Liver (tissue), 9 donors: ENCODE results near the gene GLT8D2. TPM values are rescaled to one million over a fixed set of nuclear protein-coding genes. Genes with fewer than 3 reads are reported as not detected.

Experiments
- DNase-seq: peaks from one replicate; pipeline ENCODE4 v3.0.0-alpha.2; 2017; ENCODE audit warnings: low spot score
- H3K27ac ChIP-seq, 2 donors: one replicate each; pipeline ENCODE4 v1.7.0; 2013; ENCODE audit warnings: inconsistent platforms in 2 of 2, low read length in 2 of 2, control low read depth in 1 of 2, low read depth in 1 of 2, mild to moderate bottlenecking in 1 of 2
- H3K27me3 ChIP-seq, 4 donors: one replicate each; pipeline versions ENCODE4 v1.6.1 to v1.7.0; 2013; ENCODE audit warnings: low read length in 3 of 4, inconsistent platforms in 1 of 4, mild to moderate bottlenecking in 1 of 4, moderate library complexity in 1 of 4; ENCODE audit not compliant: control insufficient read depth in 4 of 4, insufficient read depth in 4 of 4
- H3K36me3 ChIP-seq, 4 donors: one replicate each; pipeline versions ENCODE4 v1.6.1 to v1.7.0; 2013; ENCODE audit warnings: low read length in 3 of 4, mild to moderate bottlenecking in 3 of 4, low read depth in 1 of 4, moderate library complexity in 1 of 4; ENCODE audit not compliant: control insufficient read depth in 4 of 4, insufficient read depth in 3 of 4
- H3K4me1 ChIP-seq, 4 donors: one replicate each; pipeline versions ENCODE4 v1.6.1 to v1.7.0; 2013; ENCODE audit warnings: low read length in 3 of 4, mild to moderate bottlenecking in 3 of 4, moderate library complexity in 1 of 4; ENCODE audit not compliant: control insufficient read depth in 4 of 4, insufficient read depth in 4 of 4
- H3K4me3 ChIP-seq, 3 donors: one replicate each; pipeline versions ENCODE4 v1.6.1 to v1.7.0; 2013; ENCODE audit warnings: low read length in 3 of 3, control low read depth in 1 of 3, low read depth in 1 of 3, mild to moderate bottlenecking in 1 of 3
- H3K9ac ChIP-seq, 2 donors: one replicate each; pipeline ENCODE4 v1.7.0; 2013; ENCODE audit warnings: low read length in 2 of 2, mild to moderate bottlenecking in 2 of 2, moderate library complexity in 2 of 2, control low read depth in 1 of 2, low read depth in 1 of 2
- H3K9me3 ChIP-seq, 4 donors: one replicate each; pipeline versions ENCODE4 v1.6.1 to v1.7.0; 2013; ENCODE audit warnings: low read length in 3 of 4; ENCODE audit not compliant: control insufficient read depth in 4 of 4
- CTCF ChIP-seq: fragments of 150-350 bp; IDR thresholded peaks from 2 replicates; pipeline ENCODE4 v1.5.1; 2017; ENCODE audit warnings: improper control_type of control experiment, low read depth, low read length; ENCODE audit not compliant: missing input control
- EGR1 ChIP-seq, 2 donors: IDR thresholded peaks; 2 replicates each; pipeline ENCODE4 v1.6.1; 2016 to 2018; ENCODE audit warnings: antibody characterized with exemption in 2 of 2, low read depth in 2 of 2
- FOXA1 ChIP-seq: IDR thresholded peaks from 2 replicates; pipeline ENCODE4 v1.6.1; 2016; ENCODE audit warnings: antibody characterized with exemption
- FOXA2 ChIP-seq: IDR thresholded peaks from 2 replicates; pipeline ENCODE4 v1.6.1; 2016; ENCODE audit warnings: antibody characterized with exemption
- GABPA ChIP-seq, 2 donors: IDR thresholded peaks in 1 of 2; conservative IDR thresholded peaks in 1 of 2; 2 replicates each; pipeline ENCODE4 v1.6.1; 2016; ENCODE audit warnings: antibody characterized with exemption in 2 of 2, mild to moderate bottlenecking in 1 of 2, moderate library complexity in 1 of 2
- HNF4G ChIP-seq: IDR thresholded peaks from 2 replicates; pipeline ENCODE4 v1.6.1; 2016; ENCODE audit warnings: antibody characterized with exemption
- JUND ChIP-seq, 2 donors: IDR thresholded peaks; 2 replicates each; pipeline ENCODE4 v1.6.1; 2016; ENCODE audit warnings: antibody characterized with exemption in 2 of 2
- MAX ChIP-seq: IDR thresholded peaks from 2 replicates; pipeline ENCODE4 v1.6.1; 2016; ENCODE audit warnings: antibody characterized with exemption
- NR2F2 ChIP-seq: IDR thresholded peaks from 2 replicates; pipeline ENCODE4 v1.6.1; 2016; ENCODE audit warnings: antibody characterized with exemption
- RAD21 ChIP-seq, 2 donors: IDR thresholded peaks; 2 replicates each; pipeline ENCODE4 v1.6.1; 2016; ENCODE audit warnings: antibody characterized with exemption in 2 of 2, mild to moderate bottlenecking in 2 of 2
- REST ChIP-seq: IDR thresholded peaks from 2 replicates; pipeline ENCODE4 v1.6.1; 2016; ENCODE audit warnings: antibody characterized with exemption, mild to moderate bottlenecking
- RXRA ChIP-seq, 2 donors: IDR thresholded peaks; 2 replicates each; pipeline ENCODE4 v1.6.1; 2017 to 2018; ENCODE audit warnings: antibody characterized with exemption in 2 of 2, mild to moderate bottlenecking in 1 of 2
- SP1 ChIP-seq: IDR thresholded peaks from 2 replicates; pipeline ENCODE4 v1.6.1; 2018; ENCODE audit warnings: antibody characterized with exemption, mild to moderate bottlenecking
- YY1 ChIP-seq: IDR thresholded peaks from 2 replicates; pipeline ENCODE4 v1.6.1; 2016; ENCODE audit warnings: antibody characterized with exemption, mild to moderate bottlenecking
- ZBTB33 ChIP-seq: IDR thresholded peaks from 2 replicates; pipeline ENCODE4 v1.6.1; 2016; ENCODE audit warnings: antibody characterized with exemption
- WGBS: extraction: QIAGEN DNeasy Blood & Tissue Kit; methylation state at CpG from one replicate; pipeline ENCODE4 v1.1.7; 2013; 5-methylcytosine and 5-hydroxymethylcytosine counted together
- polyA plus RNA-seq, 2 donors: library from polyadenylated mRNA; stranded (reverse) in 1 of 2; unstranded in 1 of 2; fragments of 200-250 nt in 1 of 2; fragments of >200 nt in 1 of 2; fragmentation: Nextera tagmentation in 1 of 2; extraction: Ambion mirVana in 1 of 2; gene quantifications; one replicate each; pipeline versions ENCODE4 v1.2.1 to v1.2.3, GENCODE V29; 2013 to 2015
- total RNA-seq, 2 donors: library from RNA; depleted of rRNA; stranded (reverse); fragments of >200 nt; gene quantifications; one replicate each; pipeline ENCODE4 v1.2.3, GENCODE V29; 2014
- donor health status: healthy.
- donor health status: healthy.
- donor health status: healthy.
- donor health status: healthy.
- donor health status: healthy.

The GLT8D2 gene
- total and polyA plus RNA-seq, 4 donors: 0.79 to 1.4 (median 1.2) TPM

GRCh38 chr12:104000807-104001434 is 49.1 kb downstream of the GLT8D2 start:
- TF ChIP-seq ZBTB33 (no peak), EGR1 (IDR thresholded peaks at IDR 0.05; ENCODE audit: low read depth in 2 of 2) (no peak), JUND (IDR thresholded peaks at IDR 0.05) (no peak)
- 67% methylated on average over 3 of the region's 3 CpGs for WGBS
- no peak overlapping the region for H3K9ac ChIP-seq
- H3K9me3 ChIP-seq: no peaks in the 10 kb centered on the region
- peaks cover 0 to 2% (median 0%) of the 10 kb centered on the region in 4 donors for H3K27me3 ChIP-seq
- no peak overlapping the region for H3K27ac ChIP-seq
- H3K36me3 ChIP-seq: no peaks in the 10 kb centered on the region
- no peaks in the 10 kb centered on the region for H3K4me1 ChIP-seq
- no peak overlapping the region for H3K4me3 ChIP-seq
- no peak for DNase-seq

GRCh38 chr12:103998976-103999375 is 51.0 kb downstream of the GLT8D2 start:
- no peaks in the 10 kb centered on the region for H3K9me3 ChIP-seq
- DNase-seq: no peak

GRCh38 chr12:103997286-103997900 is 52.6 kb downstream of the GLT8D2 start:
- no peak overlapping the region for H3K4me3 ChIP-seq
- H3K9ac ChIP-seq: no peak overlapping the region
- H3K27ac ChIP-seq: no peak overlapping the region
- no peaks in the 10 kb centered on the region for H3K36me3 ChIP-seq
- WGBS: 69% methylated on average over 16 of the region's 16 CpGs
- H3K9me3 ChIP-seq: no peaks in the 10 kb centered on the region
- no peak for DNase-seq
- H3K4me1 ChIP-seq: no peaks in the 10 kb centered on the region
- no peak for TF ChIP-seq HNF4G
- no peak for TF ChIP-seq JUND (IDR thresholded peaks at IDR 0.05)
- no peak for TF ChIP-seq NR2F2
- TF ChIP-seq GABPA (IDR thresholded peaks at IDR 0.05 in 1 of 2, conservative IDR thresholded peaks at IDR 0.05 in 1 of 2): no peak
- no peak for TF ChIP-seq FOXA2
- TF ChIP-seq REST: no peak
- TF ChIP-seq YY1: no peak
- no peak for TF ChIP-seq ZBTB33
- TF ChIP-seq RAD21 (IDR thresholded peaks at IDR 0.05): no peak
- peaks cover 0 to 2% (median 0%) of the 10 kb centered on the region in 4 donors for H3K27me3 ChIP-seq

More at GRCh38 chr12:103998976-103999375, 51.0 kb downstream of the GLT8D2 start:
- Histone ChIP-seq H3K36me3 (no peaks in the 10 kb centered on the region), H3K27ac (no peak overlapping the region), H3K4me3 (no peak overlapping the region), H3K4me1 (no peaks in the 10 kb centered on the region), H3K27me3 (peaks cover 0 to 2% (median 0%) of the 10 kb centered on the region in 4 donors), H3K9ac (no peak overlapping the region)
- 90% methylated on average over 5 of the region's 5 CpGs for WGBS
- TF ChIP-seq JUND (IDR thresholded peaks at IDR 0.05) (no peak), HNF4G (no peak), CTCF (no peak), MAX (no peak), SP1 (no peak), YY1 (no peak), RXRA (IDR thresholded peaks at IDR 0.05) (no peak), FOXA1 (no peak), RAD21 (IDR thresholded peaks at IDR 0.05) (no peak)
